ENCODE measurements around the gene PLD4.

PLD4 gene

GRCh38 chr14:104935026-104935650 lies 10.5 kb downstream of the PLD4 start:
- TF ChIP-seq TAF1 (IDR thresholded peaks at IDR 0.05; ENCODE audit: borderline replicate concordance, insufficient read depth, low read length) (no peak), REST (IDR thresholded peaks at IDR 0.05; ENCODE audit: insufficient read depth in 1 of 2, low read depth in 2 of 2, low read length in 2 of 2) (no peak), SIN3A (IDR thresholded peaks at IDR 0.05; ENCODE audit: borderline replicate concordance, insufficient read depth, low read length) (no peak), FOXP2 (optimal IDR thresholded peaks at IDR 0.05; ENCODE audit: borderline replicate concordance, extremely low read depth, extremely low read length, insufficient read depth) (no peak), POLR2AphosphoS5 (IDR thresholded peaks at IDR 0.05; ENCODE audit: low read depth, low read length) (no peak)

- TF ChIP-seq FOXP2 (optimal IDR thresholded peaks at IDR 0.05; ENCODE audit: borderline replicate concordance, extremely low read depth, extremely low read length, insufficient read depth), result no peak
- no peak for TF ChIP-seq REST (IDR thresholded peaks at IDR 0.05; ENCODE audit: insufficient read depth in 1 of 2, low read depth in 2 of 2, low read length in 2 of 2)
- TF ChIP-seq POLR2AphosphoS5 (IDR thresholded peaks at IDR 0.05; ENCODE audit: low read depth, low read length), result no peak
- TF ChIP-seq SIN3A (IDR thresholded peaks at IDR 0.05; ENCODE audit: borderline replicate concordance, insufficient read depth, low read length), result no peak
- TF ChIP-seq TAF1 (IDR thresholded peaks at IDR 0.05; ENCODE audit: borderline replicate concordance, insufficient read depth, low read length), result no peak
Measured at GRCh38 chr14:104935955-104936354, 11.3 kb downstream of the PLD4 start.

GRCh38 chr14:104936361-104937155 lies 11.9 kb downstream of the PLD4 start:
- TF ChIP-seq POLR2AphosphoS5 (IDR thresholded peaks at IDR 0.05; ENCODE audit: low read depth, low read length), result no peak
- TF ChIP-seq SIN3A (IDR thresholded peaks at IDR 0.05; ENCODE audit: borderline replicate concordance, insufficient read depth, low read length), result no peak
- TF ChIP-seq REST (IDR thresholded peaks at IDR 0.05; ENCODE audit: insufficient read depth in 1 of 2, low read depth in 2 of 2, low read length in 2 of 2), result no peak
- TF ChIP-seq FOXP2 (optimal IDR thresholded peaks at IDR 0.05; ENCODE audit: borderline replicate concordance, extremely low read depth, extremely low read length, insufficient read depth), result no peak
- TF ChIP-seq TAF1 (IDR thresholded peaks at IDR 0.05; ENCODE audit: borderline replicate concordance, insufficient read depth, low read length), result no peak

- TF ChIP-seq POLR2AphosphoS5 (IDR thresholded peaks at IDR 0.05; ENCODE audit: low read depth, low read length) (no peak), TAF1 (IDR thresholded peaks at IDR 0.05; ENCODE audit: borderline replicate concordance, insufficient read depth, low read length) (no peak), SIN3A (IDR thresholded peaks at IDR 0.05; ENCODE audit: borderline replicate concordance, insufficient read depth, low read length) (no peak), FOXP2 (optimal IDR thresholded peaks at IDR 0.05; ENCODE audit: borderline replicate concordance, extremely low read depth, extremely low read length, insufficient read depth) (no peak), REST (IDR thresholded peaks at IDR 0.05; ENCODE audit: insufficient read depth in 1 of 2, low read depth in 2 of 2, low read length in 2 of 2) (no peak)
Measured at GRCh38 chr14:104937161-104937560, 12.5 kb downstream of the PLD4 start.
